Lower lobe of right lung (tissue), 2 donors: Measurements from ENCODE around the gene EGFL8. TPM values are rescaled to one million over a fixed set of nuclear protein-coding genes. Genes with fewer than 3 reads are reported as not detected.
"Not testable (repeated sequence)": the region's sequence is repeated elsewhere in the genome, so short reads cannot be mapped to it uniquely, and the experiment has no call there.

Experiments
- ATAC-seq, 2 donors: fragments of 200-7000 bp; cut with Tn5 transposase; one replicate each; pipeline ENCODE4 v1.9.1; 2020 to 2022; ENCODE audit warnings: mild to moderate bottlenecking in 2 of 2, moderate library complexity in 2 of 2
- DNase-seq: peaks from one replicate; pipeline ENCODE4 v3.0.0-alpha.2; 2020
- H3K27ac ChIP-seq: fragments of 200-600 bp; one replicate; pipeline ENCODE4 v1.8.0; 2022
- H3K27me3 ChIP-seq: fragments of 200-600 bp; one replicate; pipeline ENCODE4 v1.8.0; 2022; ENCODE audit warnings: low read depth
- H3K36me3 ChIP-seq: fragments of 200-600 bp; one replicate; pipeline ENCODE4 v1.8.0; 2022; ENCODE audit warnings: mild to moderate bottlenecking
- H3K4me1 ChIP-seq: fragments of 200-600 bp; one replicate; pipeline ENCODE4 v1.8.0; 2022
- H3K4me3 ChIP-seq: fragments of 200-600 bp; one replicate; pipeline ENCODE4 v1.8.0; 2022; ENCODE audit warnings: mild to moderate bottlenecking
- H3K9me3 ChIP-seq: fragments of 200-600 bp; one replicate; pipeline ENCODE4 v1.8.0; 2022
- CTCF ChIP-seq: fragments of 200-600 bp; IDR thresholded peaks from one replicate; pipeline ENCODE4 v1.8.0; 2022; ENCODE audit warnings: antibody characterized with exemption, mild to moderate bottlenecking
- intact Hi-C: fragments of 100-400 bp; cut with DNase I; formaldehyde crosslinking; loops from one replicate; pipeline ENCODE4 v1.11.0; 2022
- total RNA-seq: library from RNA; stranded (reverse); fragmentation: NEBNext Ultra II Directional; extraction: Animal tissue kit (Norgen Biotek cat#: 25700); gene quantifications from one replicate; pipeline ENCODE4 v1.2.1, GENCODE V29; 2021
- donor health status: DM: no; HTN: yes; CAD: no; lungs with severe emphysema.

Gene EGFL8
- total RNA-seq, 1 donor from 2014 or later = 13.4 TPM

DNA sequence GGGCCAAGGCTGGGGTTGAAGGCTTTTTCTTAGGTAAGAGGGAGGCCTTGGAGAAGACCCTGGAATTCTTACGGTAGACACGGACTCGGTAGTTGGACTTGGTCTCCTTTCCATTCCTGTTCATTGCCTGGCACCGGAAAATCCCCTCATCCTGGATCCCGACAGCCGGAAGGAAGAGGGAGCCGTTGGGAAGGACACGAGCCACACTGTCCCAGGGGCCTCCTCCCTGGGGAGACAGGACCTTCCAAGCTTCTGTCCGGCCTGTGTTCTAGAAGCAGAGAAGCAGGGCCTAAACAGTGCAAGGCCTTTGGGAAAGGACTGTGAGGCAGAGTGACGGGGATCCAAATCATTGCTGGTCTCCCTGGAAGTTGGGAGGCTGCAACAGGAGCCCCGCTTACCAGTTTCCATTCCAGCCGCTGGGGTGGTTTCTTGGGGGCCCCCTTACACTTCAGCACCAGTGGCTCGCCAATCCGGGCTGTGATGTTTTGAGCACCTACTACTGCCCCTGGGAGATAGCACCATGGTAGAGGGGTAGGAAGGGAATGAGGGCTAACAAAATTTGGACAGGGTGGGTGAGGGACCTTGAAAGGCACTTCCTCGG lies 19.2 kb downstream of the EGFL8 start:
- peaks cover 50% of the 10 kb centered on the region for H3K4me1 ChIP-seq
- no peaks in the 10 kb centered on the region for H3K27me3 ChIP-seq
- H3K4me3 ChIP-seq = peak overlapping the region; percentile 36
- TF ChIP-seq CTCF = no peak
- no peaks in the 10 kb centered on the region for H3K9me3 ChIP-seq
- no peak for ATAC-seq
- DNase-seq = no peak
- intact Hi-C loops = no loop called here
- H3K27ac ChIP-seq = peak overlapping the region; percentile 74
- H3K36me3 ChIP-seq = peaks cover 60% of the 10 kb centered on the region

DNA sequence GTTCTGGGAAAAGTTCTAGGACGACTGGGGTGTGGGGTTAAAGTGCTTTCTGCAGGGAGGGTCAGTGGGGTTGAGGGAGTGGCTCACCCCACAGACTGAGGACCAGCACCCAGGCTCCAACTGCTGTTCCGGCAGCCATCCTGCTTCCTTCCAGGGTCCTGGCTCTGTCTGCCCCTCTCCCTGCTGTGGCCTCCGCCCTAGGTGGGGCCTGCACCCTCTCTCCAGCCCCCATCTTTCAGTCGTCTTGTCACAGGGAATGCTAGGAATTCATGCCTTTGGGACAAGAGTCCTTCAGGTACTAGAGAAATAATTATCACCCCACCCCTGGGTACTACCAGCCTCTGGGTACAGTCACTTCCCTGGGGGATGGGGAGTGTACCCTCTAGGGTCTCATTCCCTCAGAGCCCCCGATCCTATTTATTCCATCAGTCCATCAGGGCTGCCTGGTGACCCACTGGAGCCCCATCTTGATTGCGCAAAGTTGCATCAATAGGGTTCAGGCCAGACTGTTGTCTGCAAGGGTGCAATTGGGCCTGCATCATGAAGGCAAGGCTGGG lies 19.8 kb downstream of the EGFL8 start, which contains the start of gene AGER:
Gene AGER, minus strand, starts transcription at position 170 of the 557 bp plus-strand sequence. Its CDS starts 31 bp downstream, at position 139.
- H3K9me3 ChIP-seq = no peaks in the 10 kb centered on the region
- H3K27me3 ChIP-seq = no peaks in the 10 kb centered on the region
- H3K4me1 ChIP-seq = peaks cover 50% of the 10 kb centered on the region
- intact Hi-C loops = no loop called here
- TF ChIP-seq CTCF = no peak
- DNase-seq = no peak
- peak; percentile 20 to 51 for ATAC-seq
- peak within 1 kb of the TSS; percentile 74 for H3K27ac ChIP-seq
- H3K4me3 ChIP-seq = peak within 1 kb of the TSS; percentile 36
- peaks cover 60% of the 10 kb centered on the region for H3K36me3 ChIP-seq

DNA sequence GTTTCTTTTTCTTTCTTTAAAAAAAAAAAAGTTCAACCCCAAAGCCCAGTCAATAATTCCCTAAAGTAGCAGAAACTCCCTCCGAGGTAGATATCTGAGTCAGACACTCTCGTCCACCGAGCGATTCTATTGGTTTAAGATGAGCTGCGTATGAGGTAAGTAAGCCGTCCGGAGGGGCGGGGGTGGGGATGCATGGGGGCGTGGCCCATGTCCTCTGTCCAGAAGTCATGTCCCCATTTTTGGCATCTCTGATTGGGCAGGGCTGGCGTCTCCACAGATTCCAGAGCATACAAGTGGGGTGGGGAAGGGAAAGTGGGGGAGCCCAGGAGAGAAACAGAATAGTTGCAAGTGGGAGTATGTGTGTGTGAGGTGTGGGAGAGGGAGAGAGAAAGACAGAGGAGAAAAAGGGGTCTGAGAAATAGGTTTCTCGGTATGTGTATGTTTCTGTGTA lies 21.3 kb downstream of the EGFL8 start:
- Histone ChIP-seq H3K36me3 (peaks cover 47% of the 10 kb centered on the region), H3K4me1 (peaks cover 46% of the 10 kb centered on the region), H3K27ac (peak overlapping the region; percentile 74)
- H3K4me3 ChIP-seq, H3K27me3 ChIP-seq, H3K9me3 ChIP-seq, intact Hi-C loops: not testable (repeated sequence)
- DNase-seq (peak; percentile 86), ATAC-seq (peak; percentile 75 to 79)

DNA sequence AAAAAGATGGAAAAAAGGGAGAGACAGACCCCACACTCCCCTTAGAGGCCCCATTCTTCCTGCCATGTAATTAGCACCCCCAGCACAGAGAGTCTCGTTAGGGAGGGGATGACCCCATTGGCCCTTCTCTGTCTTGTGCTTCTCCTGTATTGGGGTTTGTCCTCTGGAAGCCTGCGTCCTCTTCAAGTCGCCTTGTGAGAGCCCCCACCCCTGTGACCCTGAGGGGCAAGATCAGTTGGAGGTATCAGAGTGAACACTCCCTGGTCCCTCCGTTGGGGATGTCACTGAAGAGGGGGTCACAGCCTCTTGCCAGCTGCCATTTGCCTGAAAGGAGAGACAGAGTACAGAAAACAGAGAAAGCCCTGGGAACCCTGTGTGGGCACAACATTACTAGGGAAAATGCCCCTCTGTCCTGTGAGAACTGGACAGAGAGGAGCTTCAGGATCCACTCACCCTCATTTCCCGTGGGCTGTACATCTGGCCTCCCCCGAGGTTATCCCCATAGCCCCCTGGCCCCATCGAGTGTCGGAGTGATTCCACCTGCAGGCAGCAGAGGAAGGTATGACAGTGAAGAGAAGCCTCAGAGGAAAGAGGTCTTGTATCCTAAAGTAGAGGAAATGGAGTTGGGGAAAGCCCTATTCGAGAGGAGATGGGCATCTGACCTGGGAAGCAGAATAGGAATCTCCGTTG lies 21.9 kb downstream of the EGFL8 start:
- H3K36me3 ChIP-seq = peaks cover 41% of the 10 kb centered on the region
- ATAC-seq, intact Hi-C loops, DNase-seq, H3K4me3 ChIP-seq, H3K9me3 ChIP-seq, H3K27me3 ChIP-seq: not testable (repeated sequence)
- peak overlapping the region; percentile 64 for H3K27ac ChIP-seq
- peaks cover 52% of the 10 kb centered on the region for H3K4me1 ChIP-seq

DNA sequence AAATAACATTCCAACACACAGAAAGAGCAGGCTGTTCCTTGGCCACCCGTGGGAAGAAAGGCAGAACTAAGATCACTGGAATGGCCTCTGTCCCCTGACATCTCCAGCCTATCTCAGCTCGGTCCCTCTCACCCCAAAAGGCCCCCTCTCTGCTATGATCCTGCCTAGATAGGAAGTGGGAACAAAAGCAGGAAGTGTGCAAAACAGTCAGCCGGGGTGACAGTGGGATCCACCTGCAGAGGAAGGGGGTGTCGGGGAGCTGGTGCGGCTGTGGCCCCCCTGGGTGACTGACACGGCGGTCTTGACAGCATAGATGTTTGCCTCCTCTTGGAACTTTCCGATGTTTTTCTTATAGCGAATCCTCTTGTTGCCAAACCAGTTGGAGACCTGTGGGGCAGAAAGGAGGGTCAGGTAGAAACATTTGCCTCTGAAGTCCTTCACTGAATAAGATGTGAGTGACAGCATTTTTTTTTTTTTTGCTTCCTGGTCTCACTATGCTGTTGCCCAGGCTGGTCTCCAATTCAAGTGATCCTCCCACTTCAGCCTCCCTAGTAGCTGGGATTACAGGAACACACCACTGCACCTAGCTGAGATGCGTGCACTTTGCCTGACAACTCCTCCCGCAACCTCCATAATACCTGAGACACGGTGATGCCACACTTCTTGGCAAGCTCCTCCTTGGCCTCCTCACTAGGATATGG lies 22.8 kb downstream of the EGFL8 start:
- DNase-seq (no peak), ATAC-seq (no peak)
- H3K4me1 ChIP-seq = peaks cover 55% of the 10 kb centered on the region
- intact Hi-C loops = no loop called here
- H3K27me3 ChIP-seq = no peaks in the 10 kb centered on the region
- H3K4me3 ChIP-seq = no peak overlapping the region
- no peak for TF ChIP-seq CTCF
- no peaks in the 10 kb centered on the region for H3K9me3 ChIP-seq
- H3K27ac ChIP-seq = peak overlapping the region; percentile 91
- H3K36me3 ChIP-seq = peaks cover 38% of the 10 kb centered on the region

DNA sequence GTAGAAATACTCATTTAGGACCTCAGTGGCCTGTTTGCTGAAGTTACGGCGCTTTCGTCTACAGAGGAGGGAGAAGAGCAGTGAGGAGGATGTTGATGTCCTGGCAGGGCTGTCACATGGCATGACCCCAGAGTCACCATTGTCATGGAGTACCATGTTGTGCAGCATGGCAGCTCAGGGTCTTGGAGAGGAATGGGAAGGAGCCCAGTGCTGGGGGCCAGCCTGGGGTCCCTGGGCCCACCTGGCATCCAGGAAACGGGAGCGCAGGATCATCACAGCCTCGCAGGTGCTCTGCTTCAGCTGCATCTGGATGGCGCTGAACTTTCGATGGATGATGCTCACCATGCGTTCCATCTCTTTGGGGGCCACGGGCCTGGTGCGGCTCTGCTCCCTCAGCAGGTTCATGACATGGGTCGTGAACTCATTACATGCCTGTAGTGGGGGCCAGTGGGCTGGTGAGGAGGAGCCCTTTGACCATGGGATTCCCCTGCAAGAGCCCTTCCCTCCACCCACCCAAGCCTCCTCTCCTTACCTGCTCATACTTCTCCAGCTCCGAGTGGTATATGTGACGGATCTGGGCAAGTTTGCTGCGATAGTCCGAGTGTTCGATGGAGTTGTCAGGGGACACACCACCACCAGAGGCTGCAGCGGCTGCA lies 23.5 kb downstream of the EGFL8 start:
- ATAC-seq, DNase-seq, intact Hi-C loops, H3K9me3 ChIP-seq, H3K27me3 ChIP-seq: not testable (repeated sequence)
- Histone ChIP-seq H3K4me1 (peaks cover 62% of the 10 kb centered on the region), H3K27ac (peak overlapping the region; percentile 91), H3K4me3 (peak overlapping the region; percentile 76), H3K36me3 (peaks cover 32% of the 10 kb centered on the region)
